Measurements from ENCODE around the gene ENO3.
"Not testable (repeated sequence)": the region's sequence is repeated elsewhere in the genome, so short reads cannot be mapped to it uniquely, and the experiment has no call there.

Gene ENO3

GRCh38 chr17:4950746-4951204, at the start of gene ENO3:
Gene ENO3 (plus strand): TSS chr17:4951119. CDS start chr17:4951830, 711 bp downstream.
- DNase-seq, result no peak

GRCh38 chr17:4901648-4902344, 49.1 kb upstream of the ENO3 start:
- DNase-seq, result no peak

GRCh38 chr17:4902540-4902939, 48.4 kb upstream of the ENO3 start:
- DNase-seq, result no peak

- DNase-seq, result peak; percentile 43 to 46
Measured at GRCh38 chr17:4903051-4903818, 47.7 kb upstream of the ENO3 start, which contains the start of gene CHRNE. Gene CHRNE (minus strand): TSS chr17:4903098. CDS start chr17:4903063, 35 bp downstream.

GRCh38 chr17:4906642-4907041, 44.3 kb upstream of the ENO3 start:
- not testable (repeated sequence) for DNase-seq

GRCh38 chr17:4908301-4908700, 42.6 kb upstream of the ENO3 start:
- DNase-seq, result no peak

- DNase-seq, result peak; percentile 59 to 67
Measured at GRCh38 chr17:4908711-4909496, 42.0 kb upstream of the ENO3 start.

GRCh38 chr17:4913994-4914393, 36.9 kb upstream of the ENO3 start:
- no peak for DNase-seq

GRCh38 chr17:4914551-4914950, 36.4 kb upstream of the ENO3 start:
- DNase-seq, result not testable (repeated sequence)

GRCh38 chr17:4919511-4920047, 31.3 kb upstream of the ENO3 start:
- no peak for DNase-seq

- DNase-seq, result no peak
Measured at GRCh38 chr17:4920351-4921048, 30.4 kb upstream of the ENO3 start.

- no peak for DNase-seq
Measured at GRCh38 chr17:4921320-4921719, 29.6 kb upstream of the ENO3 start.

- not testable (repeated sequence) for DNase-seq
Measured at GRCh38 chr17:4926577-4927335, 24.2 kb upstream of the ENO3 start.

- no peak for DNase-seq
Measured at GRCh38 chr17:4928881-4929280, 22.0 kb upstream of the ENO3 start.

- no peak for DNase-seq
Measured at GRCh38 chr17:4931963-4932362, 19.0 kb upstream of the ENO3 start, which contains the start of gene GP1BA. Gene GP1BA (plus strand): TSS chr17:4932277. CDS start chr17:4932605, 328 bp downstream.

- no peak for DNase-seq
Measured at GRCh38 chr17:4932756-4933155, 18.2 kb upstream of the ENO3 start.

GRCh38 chr17:4933646-4934045, 17.3 kb upstream of the ENO3 start:
- no peak for DNase-seq

- DNase-seq, result peak in 1 of 2 experiments; percentile 16
Measured at GRCh38 chr17:4934173-4934979, 16.5 kb upstream of the ENO3 start.

- no peak for DNase-seq
Measured at GRCh38 chr17:4935650-4936049, 15.3 kb upstream of the ENO3 start.

GRCh38 chr17:4936436-4936835, 14.5 kb upstream of the ENO3 start:
- DNase-seq, result no peak

- DNase-seq, result no peak
Measured at GRCh38 chr17:4937553-4937952, 13.4 kb upstream of the ENO3 start.
